ENCODE data around the gene CACNG4.

GRCh38 chr17:66935717-66936116 is 28.8 kb upstream of the CACNG4 start:
- no peak for TF ChIP-seq CTCF (conservative IDR thresholded peaks at IDR 0.05; ENCODE audit: low read length)
- no peak for TF ChIP-seq EZH2phosphoT487 (IDR thresholded peaks at IDR 0.05; ENCODE audit: borderline replicate concordance, low read depth, low read length)
